WTC11 (cell line): Measurements from ENCODE around the gene PRR5L.

ENCODE experiments used
- NR2C2 ChIP-seq: sonication (generic); formaldehyde crosslinking; IDR thresholded peaks from 2 replicates; pipeline ENCODE4 v1.8.0; 2022; ENCODE audit warnings: mild to moderate bottlenecking, missing genetic modification reagents
- TEAD4 ChIP-seq: sonication (generic); formaldehyde crosslinking; IDR thresholded peaks from 2 replicates; pipeline ENCODE4 v1.8.0; 2022; ENCODE audit warnings: mild to moderate bottlenecking, missing genetic modification reagents

GRCh38 chr11:36375353-36376008 lies 79.4 kb downstream of the PRR5L start:
- TF ChIP-seq NR2C2 (CRISPR knock-in tag): no peak
- TF ChIP-seq TEAD4 (CRISPR knock-in tag): no peak
